Endothelial cell (in vitro differentiated cells): Measurements from ENCODE around the gene ARL5C. TPM values are rescaled to one million over a fixed set of nuclear protein-coding genes. Genes with fewer than 3 reads are reported as not detected.

ENCODE experiments used
- DNase-seq: peaks from one replicate; pipeline ENCODE4 v3.0.0; 2021; ENCODE audit warnings: low spot score
- H3K27ac Mint-ChIP-seq: one replicate; pipeline ENCODE4 v1.8.0; 2021; ENCODE audit warnings: mixed read lengths, inconsistent platforms; ENCODE audit not compliant: unreplicated experiment
- H3K27me3 Mint-ChIP-seq: one replicate; pipeline ENCODE4 v1.8.0; 2021; ENCODE audit warnings: mild to moderate bottlenecking, moderate library complexity, mixed read lengths, inconsistent platforms; ENCODE audit not compliant: unreplicated experiment
- H3K36me3 Mint-ChIP-seq: one replicate; pipeline ENCODE4 v1.8.0; 2021; ENCODE audit warnings: mild to moderate bottlenecking, low read depth, mixed read lengths, inconsistent platforms; ENCODE audit not compliant: unreplicated experiment
- H3K4me1 Mint-ChIP-seq: one replicate; pipeline ENCODE4 v1.8.0; 2021; ENCODE audit warnings: mild to moderate bottlenecking, mixed read lengths, inconsistent platforms; ENCODE audit not compliant: unreplicated experiment
- H3K4me3 Mint-ChIP-seq: one replicate; pipeline ENCODE4 v1.8.0; 2021; ENCODE audit warnings: mild to moderate bottlenecking, mixed read lengths, inconsistent platforms; ENCODE audit not compliant: unreplicated experiment
- H3K9me3 Mint-ChIP-seq: one replicate; pipeline ENCODE4 v1.8.0; 2021; ENCODE audit warnings: mixed read lengths, inconsistent platforms; ENCODE audit not compliant: unreplicated experiment
- total RNA-seq: library from RNA; stranded (reverse); fragmentation: NEBNext Ultra II Directional; extraction: Animal tissue kit (Norgen Biotek cat#: 25700); gene quantifications from one replicate; pipeline ENCODE4 v1.2.1, GENCODE V29; 2021; ENCODE audit not compliant: unreplicated experiment
- TF ChIP-seq, protein P1 (sequence below): fragments of 200-600 bp; sonication (generic); IDR thresholded peaks from one replicate; pipeline ENCODE4 v1.5.0; 2021; ENCODE audit warnings: antibody characterized with exemption; ENCODE audit not compliant: unreplicated experiment

Gene ARL5C
- total RNA-seq, 1 donor from 2014 or later: not detected

- peaks cover 18% of the 10 kb centered on the region for H3K36me3 Mint-ChIP-seq
- peaks cover 22% of the 10 kb centered on the region for H3K27me3 Mint-ChIP-seq
These were observed 10.3 kb downstream of the ARL5C start for GRCh38 chr17:39155654-39156053.

GRCh38 chr17:39153599-39154051 lies 12.3 kb downstream of the ARL5C start:
- Mint-ChIP-seq H3K27ac (peak overlapping the region; percentile 91), H3K4me1 (peaks cover 25% of the 10 kb centered on the region), H3K4me3 (peak overlapping the region; percentile 100), H3K36me3 (peaks cover 18% of the 10 kb centered on the region), H3K9me3 (no peaks in the 10 kb centered on the region), H3K27me3 (peaks cover 28% of the 10 kb centered on the region)
- peak; percentile 95 for DNase-seq
- TF ChIP-seq, protein P1, sequence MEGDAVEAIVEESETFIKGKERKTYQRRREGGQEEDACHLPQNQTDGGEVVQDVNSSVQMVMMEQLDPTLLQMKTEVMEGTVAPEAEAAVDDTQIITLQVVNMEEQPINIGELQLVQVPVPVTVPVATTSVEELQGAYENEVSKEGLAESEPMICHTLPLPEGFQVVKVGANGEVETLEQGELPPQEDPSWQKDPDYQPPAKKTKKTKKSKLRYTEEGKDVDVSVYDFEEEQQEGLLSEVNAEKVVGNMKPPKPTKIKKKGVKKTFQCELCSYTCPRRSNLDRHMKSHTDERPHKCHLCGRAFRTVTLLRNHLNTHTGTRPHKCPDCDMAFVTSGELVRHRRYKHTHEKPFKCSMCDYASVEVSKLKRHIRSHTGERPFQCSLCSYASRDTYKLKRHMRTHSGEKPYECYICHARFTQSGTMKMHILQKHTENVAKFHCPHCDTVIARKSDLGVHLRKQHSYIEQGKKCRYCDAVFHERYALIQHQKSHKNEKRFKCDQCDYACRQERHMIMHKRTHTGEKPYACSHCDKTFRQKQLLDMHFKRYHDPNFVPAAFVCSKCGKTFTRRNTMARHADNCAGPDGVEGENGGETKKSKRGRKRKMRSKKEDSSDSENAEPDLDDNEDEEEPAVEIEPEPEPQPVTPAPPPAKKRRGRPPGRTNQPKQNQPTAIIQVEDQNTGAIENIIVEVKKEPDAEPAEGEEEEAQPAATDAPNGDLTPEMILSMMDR: no peak

More at GRCh38 chr17:39155654-39156053, 10.3 kb downstream of the ARL5C start:
- Mint-ChIP-seq H3K4me3 (no peak overlapping the region), H3K4me1 (peaks cover 25% of the 10 kb centered on the region), H3K9me3 (no peaks in the 10 kb centered on the region), H3K27ac (no peak overlapping the region)
- TF ChIP-seq, protein P1: no peak
- no peak for DNase-seq

- TF ChIP-seq, protein P1: no peak
- peak overlapping the region; percentile 100 for H3K4me3 Mint-ChIP-seq
- peaks cover 23% of the 10 kb centered on the region for H3K4me1 Mint-ChIP-seq
- peak overlapping the region; percentile 91 for H3K27ac Mint-ChIP-seq
- DNase-seq: peak; percentile 35
- no peaks in the 10 kb centered on the region for H3K9me3 Mint-ChIP-seq
- peaks cover 18% of the 10 kb centered on the region for H3K36me3 Mint-ChIP-seq
- H3K27me3 Mint-ChIP-seq: peaks cover 28% of the 10 kb centered on the region
These were observed 13.8 kb downstream of the ARL5C start for GRCh38 chr17:39151943-39152818.

DNA sequence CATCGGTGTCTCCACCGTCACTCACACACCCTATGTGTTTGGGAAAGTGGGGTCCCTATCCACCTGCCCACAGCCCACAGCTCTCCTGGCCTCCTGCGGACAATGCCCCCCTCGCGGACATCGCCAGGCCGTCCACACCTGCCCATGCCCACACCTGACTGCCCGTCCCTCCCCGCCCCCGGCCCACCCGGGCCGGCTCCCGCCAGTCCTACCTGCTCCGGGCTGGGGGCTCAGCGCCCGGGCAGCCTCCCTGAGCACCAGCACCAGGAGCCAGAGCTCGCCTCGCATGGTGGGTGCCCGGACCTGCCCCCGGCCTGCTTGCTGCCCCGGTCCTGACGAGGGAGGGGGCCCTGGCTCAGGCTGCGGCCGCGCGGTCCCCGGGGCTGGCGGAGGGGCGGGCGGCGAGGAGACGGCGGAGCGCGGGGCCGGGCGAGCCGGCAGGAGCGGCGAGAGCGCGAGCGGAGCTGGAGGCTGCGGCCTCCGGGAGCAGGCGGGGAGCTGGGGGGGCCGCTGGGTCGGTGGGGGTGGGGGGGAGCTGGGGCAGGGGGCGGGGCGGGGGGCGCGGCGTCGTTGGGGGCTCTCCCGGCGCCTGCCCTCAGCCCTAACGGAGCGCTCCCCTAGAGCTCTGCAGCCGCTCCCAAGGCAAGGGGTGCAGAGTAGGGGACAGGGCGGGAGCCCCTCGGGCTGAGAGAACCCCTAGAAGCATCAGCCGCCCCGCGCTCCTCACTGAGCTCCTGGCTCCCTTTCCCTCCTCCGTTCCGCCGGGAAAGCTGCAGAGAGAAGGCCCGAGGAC lies 14.6 kb downstream of the ARL5C start, which contains the start of gene PLXDC1:
PLXDC1 (minus strand) TSS at position 488 of the 793 bp plus-strand sequence; CDS start at position 288, 200 bp downstream.
- Mint-ChIP-seq H3K36me3 (peaks cover 18% of the 10 kb centered on the region), H3K9me3 (no peaks in the 10 kb centered on the region), H3K4me3 (peak within 1 kb of the TSS; percentile 100), H3K4me1 (peaks cover 23% of the 10 kb centered on the region), H3K27me3 (peaks cover 28% of the 10 kb centered on the region), H3K27ac (peak within 1 kb of the TSS; percentile 91)
- DNase-seq: no peak
- TF ChIP-seq, protein P1: no peak
